Renal cortical epithelial cell (primary cell): ENCODE measurements around the gene RASD1. TPM values are rescaled to one million over a fixed set of nuclear protein-coding genes. Genes with fewer than 3 reads are reported as not detected.

Experiments
- DNase-seq: peaks from one replicate; pipeline ENCODE4 v3.0.0-alpha.2; 2011; ENCODE audit warnings: low read depth
- total RNA-seq: library from RNA; depleted of rRNA; stranded (reverse); fragments of >200 nt; gene quantifications from 2 replicates; pipeline ENCODE4 v1.2.3, GENCODE V29; 2014

Gene RASD1
- total RNA-seq, 1 donor from 2014 or later = 154 TPM

GRCh38 chr17:17527534-17527933 is 31.3 kb upstream of the RASD1 start:
- no peak for DNase-seq

GRCh38 chr17:17526369-17526768 is 30.2 kb upstream of the RASD1 start:
- DNase-seq = no peak

GRCh38 chr17:17525956-17526355 is 29.8 kb upstream of the RASD1 start:
- no peak for DNase-seq

- no peak for DNase-seq
Measured at GRCh38 chr17:17525311-17525710, 29.1 kb upstream of the RASD1 start.

GRCh38 chr17:17523731-17524490 is 27.7 kb upstream of the RASD1 start:
- no peak for DNase-seq

GRCh38 chr17:17523001-17523730 is 27.0 kb upstream of the RASD1 start:
- no peak for DNase-seq

- no peak for DNase-seq
Measured at GRCh38 chr17:17520599-17521232, 24.5 kb upstream of the RASD1 start.

- DNase-seq = no peak
Measured at GRCh38 chr17:17519886-17520285, 23.7 kb upstream of the RASD1 start.

- no peak for DNase-seq
Measured at GRCh38 chr17:17518951-17519350, 22.8 kb upstream of the RASD1 start.

- no peak for DNase-seq
Measured at GRCh38 chr17:17518014-17518413, 21.8 kb upstream of the RASD1 start.

- no peak for DNase-seq
Measured at GRCh38 chr17:17516941-17517720, 20.9 kb upstream of the RASD1 start.

GRCh38 chr17:17515934-17516930 is 20.0 kb upstream of the RASD1 start:
- DNase-seq = peak; percentile 59

GRCh38 chr17:17514993-17515933 is 19.1 kb upstream of the RASD1 start:
- DNase-seq = peak; percentile 88

GRCh38 chr17:17514361-17514992 is 18.3 kb upstream of the RASD1 start:
- no peak for DNase-seq

- DNase-seq = no peak
Measured at GRCh38 chr17:17513626-17514025, 17.4 kb upstream of the RASD1 start.

- no peak for DNase-seq
Measured at GRCh38 chr17:17512866-17513265, 16.7 kb upstream of the RASD1 start.

GRCh38 chr17:17511881-17512858 is 16.0 kb upstream of the RASD1 start:
- peak; percentile 89 for DNase-seq

- DNase-seq = no peak
Measured at GRCh38 chr17:17511293-17511741, 15.1 kb upstream of the RASD1 start.
